ENCODE results near the gene PLA2G2C. TPM values are rescaled to one million over a fixed set of nuclear protein-coding genes. Genes with fewer than 3 reads are reported as not detected.

PLA2G2C gene
- total and polyA plus RNA-seq, 2 donors (not counting 1 experiment from before 2014, with no cell fraction given) = 0.03 TPM; not detected in 1

DNA sequence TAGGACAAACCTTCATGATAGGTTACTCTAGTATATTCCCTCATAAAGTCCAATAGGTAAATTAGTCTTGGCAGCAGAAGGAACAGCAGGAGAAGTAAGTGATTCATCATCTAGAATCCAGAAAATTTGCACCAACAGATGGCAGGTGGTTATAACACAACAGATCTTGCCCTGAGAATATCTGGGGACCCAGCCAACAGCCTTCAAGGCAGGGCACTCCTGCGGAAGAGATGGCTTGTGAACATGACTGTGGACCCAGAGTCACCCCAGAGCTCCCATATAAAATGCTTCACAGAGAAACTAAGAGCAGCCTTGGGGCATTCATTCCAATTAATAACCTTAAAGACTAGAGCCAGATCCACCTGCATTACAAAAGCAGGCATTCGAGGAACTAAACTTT, 7.9 kb upstream of the PLA2G2C start:
- ChIA-PET CTCF (interaction anchor here (0.7 to 5.9 kb wide), 13 partner anchors 14 to 298 kb away, joined by 3 to 81 read pairs (median 8); no protein-coding TSS in a partner anchor), POLR2A (no interaction called here)
- no peaks in the 10 kb centered on the region for H3K9me3 Mint-ChIP-seq (ENCODE audit: insufficient read depth)
- Histone ChIP-seq H3K4me2 (replicated peaks; ENCODE audit: low read depth, low read length, poor library complexity, severe bottlenecking) (no peak overlapping the region), H3K9me3 (ENCODE audit: control extremely low read depth in 1 of 3, control insufficient read depth in 2 of 3, insufficient read depth in 1 of 3, low read length in 2 of 3) (no peaks in the 10 kb centered on the region), H3K79me2 (ENCODE audit: control insufficient read depth, insufficient read depth, low read length) (no peaks in the 10 kb centered on the region), H3K36me3 (replicated peaks in 1 of 2; ENCODE audit: control extremely low read depth in 1 of 2, control insufficient read depth in 1 of 2, extremely low read depth in 1 of 2, insufficient read depth in 2 of 2, low read length in 1 of 2) (no peaks in the 10 kb centered on the region), H3K4me3 (ENCODE audit: control extremely low read depth in 1 of 5, extremely low read depth in 1 of 5, insufficient read depth in 1 of 5, low read depth in 2 of 5, low read length in 4 of 5) (no peak overlapping the region), H3K9ac (ENCODE audit: low read length) (no peak overlapping the region), H3K27ac (ENCODE audit: low read length in 2 of 2) (no peak overlapping the region), H3K4me1 (ENCODE audit: control insufficient read depth in 2 of 2, insufficient read depth in 2 of 2, low read length in 2 of 2) (peaks cover 4 to 5% of the 10 kb centered on the region in 2 donors), H2AFZ (ENCODE audit: insufficient read depth, low read depth, low read length, poor library complexity, severe bottlenecking) (no peak overlapping the region), H4K20me1 (ENCODE audit: control insufficient read depth, insufficient read depth, low read length, poor library complexity, severe bottlenecking) (no peaks in the 10 kb centered on the region), H3K27me3 (replicated peaks in 1 of 4; ENCODE audit: control extremely low read depth in 1 of 4, control insufficient read depth in 3 of 4, insufficient read depth in 4 of 4, low read length in 3 of 4) (peaks cover 0 to 27% (median 7%) of the 10 kb centered on the region in 4 experiments)
- peaks cover 6% of the 10 kb centered on the region for H3K4me1 Mint-ChIP-seq
- no peak for TF ChIP-seq EZH2 (IDR thresholded peaks at IDR 0.05; ENCODE audit: borderline replicate concordance, insufficient read depth, low read depth, low read length, poor library complexity, severe bottlenecking)
- TF ChIP-seq, protein P1, sequence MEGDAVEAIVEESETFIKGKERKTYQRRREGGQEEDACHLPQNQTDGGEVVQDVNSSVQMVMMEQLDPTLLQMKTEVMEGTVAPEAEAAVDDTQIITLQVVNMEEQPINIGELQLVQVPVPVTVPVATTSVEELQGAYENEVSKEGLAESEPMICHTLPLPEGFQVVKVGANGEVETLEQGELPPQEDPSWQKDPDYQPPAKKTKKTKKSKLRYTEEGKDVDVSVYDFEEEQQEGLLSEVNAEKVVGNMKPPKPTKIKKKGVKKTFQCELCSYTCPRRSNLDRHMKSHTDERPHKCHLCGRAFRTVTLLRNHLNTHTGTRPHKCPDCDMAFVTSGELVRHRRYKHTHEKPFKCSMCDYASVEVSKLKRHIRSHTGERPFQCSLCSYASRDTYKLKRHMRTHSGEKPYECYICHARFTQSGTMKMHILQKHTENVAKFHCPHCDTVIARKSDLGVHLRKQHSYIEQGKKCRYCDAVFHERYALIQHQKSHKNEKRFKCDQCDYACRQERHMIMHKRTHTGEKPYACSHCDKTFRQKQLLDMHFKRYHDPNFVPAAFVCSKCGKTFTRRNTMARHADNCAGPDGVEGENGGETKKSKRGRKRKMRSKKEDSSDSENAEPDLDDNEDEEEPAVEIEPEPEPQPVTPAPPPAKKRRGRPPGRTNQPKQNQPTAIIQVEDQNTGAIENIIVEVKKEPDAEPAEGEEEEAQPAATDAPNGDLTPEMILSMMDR (IDR thresholded peaks at IDR 0.05) = no peak
- H3K27ac Mint-ChIP-seq = no peak overlapping the region
- 100% methylated on average over 1 of the region's 2 CpGs for WGBS (ENCODE audit: insufficient coverage)
- DNase-seq (no peak), ATAC-seq (ENCODE audit: low read depth) (no peak)
- H3K27me3 Mint-ChIP-seq = peaks cover 34% of the 10 kb centered on the region
- intact Hi-C loops (cut with micrococcal nuclease) = loop anchor here (2.0 kb wide), 2 partner anchors 23 to 219 kb away; no protein-coding TSS in a partner anchor
- H3K4me3 Mint-ChIP-seq = no peak overlapping the region

DNA sequence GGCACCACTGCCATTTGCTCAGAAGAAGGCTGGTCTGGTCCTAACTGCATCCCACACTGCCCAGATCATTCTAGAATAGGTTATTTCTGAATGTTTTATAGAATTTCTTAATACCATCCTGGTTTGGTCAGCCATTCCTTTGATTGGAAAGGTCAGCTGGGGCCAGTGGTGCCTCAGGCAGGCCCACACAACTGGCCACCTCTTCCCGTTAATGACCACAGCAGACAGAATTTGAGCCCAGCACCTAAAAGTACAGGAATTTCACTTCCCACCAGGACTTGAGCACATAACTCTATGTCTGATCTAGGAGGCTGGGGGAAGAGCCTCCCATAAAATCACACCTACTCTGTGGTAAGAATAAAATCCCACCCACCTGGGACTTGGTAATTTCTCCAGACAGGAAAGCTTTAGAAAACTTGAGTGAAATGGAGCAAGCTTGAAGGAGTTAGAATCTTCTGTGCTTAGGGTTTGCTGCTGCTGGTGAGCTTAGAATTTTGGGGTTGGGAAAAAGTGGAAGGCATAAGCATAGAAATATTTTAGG, 6.6 kb upstream of the PLA2G2C start:
- Histone ChIP-seq H3K4me1 (ENCODE audit: control insufficient read depth in 2 of 2, insufficient read depth in 2 of 2, low read length in 2 of 2) (peaks cover 4 to 5% of the 10 kb centered on the region in 2 donors), H3K36me3 (replicated peaks in 1 of 2; ENCODE audit: control extremely low read depth in 1 of 2, control insufficient read depth in 1 of 2, extremely low read depth in 1 of 2, insufficient read depth in 2 of 2, low read length in 1 of 2) (no peaks in the 10 kb centered on the region), H3K27ac (ENCODE audit: low read length in 2 of 2) (no peak overlapping the region), H2AFZ (ENCODE audit: insufficient read depth, low read depth, low read length, poor library complexity, severe bottlenecking) (no peak overlapping the region), H3K27me3 (replicated peaks in 1 of 4; ENCODE audit: control extremely low read depth in 1 of 4, control insufficient read depth in 3 of 4, insufficient read depth in 4 of 4, low read length in 3 of 4) (peaks cover 0 to 31% (median 7%) of the 10 kb centered on the region in 4 experiments), H4K20me1 (ENCODE audit: control insufficient read depth, insufficient read depth, low read length, poor library complexity, severe bottlenecking) (no peaks in the 10 kb centered on the region), H3K4me2 (replicated peaks; ENCODE audit: low read depth, low read length, poor library complexity, severe bottlenecking) (no peak overlapping the region), H3K9me3 (ENCODE audit: control extremely low read depth in 1 of 3, control insufficient read depth in 2 of 3, insufficient read depth in 1 of 3, low read length in 2 of 3) (no peaks in the 10 kb centered on the region), H3K9ac (ENCODE audit: low read length) (no peak overlapping the region), H3K4me3 (ENCODE audit: control extremely low read depth in 1 of 5, extremely low read depth in 1 of 5, insufficient read depth in 1 of 5, low read depth in 2 of 5, low read length in 4 of 5) (no peak overlapping the region), H3K79me2 (ENCODE audit: control insufficient read depth, insufficient read depth, low read length) (no peaks in the 10 kb centered on the region)
- H3K4me1 Mint-ChIP-seq = peaks cover 6% of the 10 kb centered on the region
- peaks cover 47% of the 10 kb centered on the region for H3K27me3 Mint-ChIP-seq
- no peak overlapping the region for H3K4me3 Mint-ChIP-seq
- ChIA-PET CTCF (interaction anchor here (0.8 to 5.9 kb wide), 10 partner anchors 12 to 348 kb away, joined by 3 to 81 read pairs (median 10); no protein-coding TSS in a partner anchor), POLR2A (no interaction called here)
- 83% methylated on average over 1 of the region's 1 CpG for WGBS (ENCODE audit: insufficient coverage)
- H3K9me3 Mint-ChIP-seq (ENCODE audit: insufficient read depth) = no peaks in the 10 kb centered on the region
- no peak overlapping the region for H3K27ac Mint-ChIP-seq
- DNase-seq (no peak), ATAC-seq (ENCODE audit: low read depth) (no peak)
- TF ChIP-seq EZH2 (IDR thresholded peaks at IDR 0.05; ENCODE audit: borderline replicate concordance, insufficient read depth, low read depth, low read length, poor library complexity, severe bottlenecking) = no peak
- TF ChIP-seq, protein P1 (IDR thresholded peaks at IDR 0.05) = no peak
- intact Hi-C loops (cut with micrococcal nuclease) = no loop called here

All from B cell (primary cell).